BLaER1 (cell line): ENCODE data around the gene DUOX2.

Experiments used
- H3K27ac ChIP-seq: shearing (Covaris generic); formaldehyde crosslinking; 2 replicates; pipeline ENCODE4 v1.8.1; 2022
- H3K27me3 ChIP-seq: shearing (Covaris generic); formaldehyde crosslinking; 2 replicates; pipeline ENCODE4 v1.8.1; 2022
- H3K36me3 ChIP-seq: shearing (Covaris generic); formaldehyde crosslinking; 2 replicates; pipeline ENCODE4 v1.8.1; 2022
- H3K4me1 ChIP-seq: shearing (Covaris generic); formaldehyde crosslinking; 2 replicates; pipeline ENCODE4 v1.8.1; 2022
- H3K4me2 ChIP-seq: shearing (Covaris generic); formaldehyde crosslinking; 2 replicates; pipeline ENCODE4 v1.8.1; 2022
- H3K4me3 ChIP-seq: shearing (Covaris generic); formaldehyde crosslinking; 2 replicates; pipeline ENCODE4 v1.8.1; 2022
- H3K9ac ChIP-seq: shearing (Covaris generic); formaldehyde crosslinking; 2 replicates; pipeline ENCODE4 v1.8.1; 2022
- H3K9me3 ChIP-seq: shearing (Covaris generic); formaldehyde crosslinking; 2 replicates; pipeline ENCODE4 v1.8.1; 2022
- H4K20me1 ChIP-seq: shearing (Covaris generic); formaldehyde crosslinking; 2 replicates; pipeline ENCODE4 v1.8.1; 2022
- Cebpa-rat ChIP-seq: shearing (Covaris generic); IDR thresholded peaks from 2 replicates; pipeline ENCODE4 v1.8.1; 2022

Gene DUOX2

GRCh38 chr15:45132844-45133560, 19.0 kb upstream of the DUOX2 start:
- TF ChIP-seq Cebpa-rat: no peak
- H3K27me3 ChIP-seq: 0 out of 2 replicates have a peak, but pooled peaks cover 8% of the 10 kb centered on the region

GRCh38 chr15:45131510-45131909, 17.5 kb upstream of the DUOX2 start:
- Histone ChIP-seq H3K4me1 (peaks cover 2% of the 10 kb centered on the region; the same call in 1 of the 2 replicates), H3K27me3 (0 out of 2 replicates have a peak, but pooled peaks cover 8% of the 10 kb centered on the region)

More at GRCh38 chr15:45132844-45133560, 19.0 kb upstream of the DUOX2 start:
- Histone ChIP-seq H3K4me2 (no peak overlapping the region), H3K9me3 (peaks cover 6% of the 10 kb centered on the region; the same call in 1 of the 2 replicates), H3K27ac (no peak overlapping the region), H3K4me1 (peaks cover 7% of the 10 kb centered on the region; the same call in 1 of the 2 replicates), H3K36me3 (no peaks in the 10 kb centered on the region), H3K9ac (no peak overlapping the region), H3K4me3 (no peak overlapping the region), H4K20me1 (no peaks in the 10 kb centered on the region)

GRCh38 chr15:45130291-45131000, 16.5 kb upstream of the DUOX2 start:
- Histone ChIP-seq H3K36me3 (no peaks in the 10 kb centered on the region), H3K9ac (no peak overlapping the region), H3K4me3 (no peak overlapping the region), H3K27ac (no peak overlapping the region), H3K4me1 (no peaks in the 10 kb centered on the region), H3K9me3 (peaks cover 6% of the 10 kb centered on the region; the same call in 1 of the 2 replicates), H4K20me1 (no peaks in the 10 kb centered on the region), H3K4me2 (no peak overlapping the region), H3K27me3 (0 out of 2 replicates have a peak, but pooled peaks cover 8% of the 10 kb centered on the region)
- no peak for TF ChIP-seq Cebpa-rat

More at GRCh38 chr15:45131510-45131909, 17.5 kb upstream of the DUOX2 start:
- no peak overlapping the region for H3K27ac ChIP-seq
- no peak overlapping the region for H3K4me2 ChIP-seq
- H4K20me1 ChIP-seq: no peaks in the 10 kb centered on the region
- H3K9me3 ChIP-seq: peaks cover 6% of the 10 kb centered on the region; the same call in 1 of the 2 replicates
- TF ChIP-seq Cebpa-rat: no peak
- no peaks in the 10 kb centered on the region for H3K36me3 ChIP-seq
- H3K4me3 ChIP-seq: no peak overlapping the region
- H3K9ac ChIP-seq: no peak overlapping the region

- H3K4me1 ChIP-seq: no peaks in the 10 kb centered on the region
- TF ChIP-seq Cebpa-rat: no peak
- H3K9me3 ChIP-seq: no peaks in the 10 kb centered on the region
- no peaks in the 10 kb centered on the region for H4K20me1 ChIP-seq
- H3K27me3 ChIP-seq: 0 out of 2 replicates have a peak, but pooled peaks cover 5% of the 10 kb centered on the region
- no peak within 1 kb of the TSS for H3K27ac ChIP-seq
- H3K4me3 ChIP-seq: no peak within 1 kb of the TSS
- H3K36me3 ChIP-seq: no peaks in the 10 kb centered on the region
- no peak within 1 kb of the TSS for H3K4me2 ChIP-seq
- H3K9ac ChIP-seq: no peak within 1 kb of the TSS
Observed at GRCh38 chr15:45129651-45130129, 15.7 kb upstream of the DUOX2 start, which contains the start of the genes DUOX1 and DUOXA1. Gene DUOX1, plus strand, starts transcription at chr15:45129994. Its CDS starts 1,973 bp downstream, at chr15:45131967. Gene DUOXA1, minus strand, starts transcription at chr15:45129879. Its CDS starts 6,865 bp downstream, at chr15:45123014.

- no peak overlapping the region for H3K27ac ChIP-seq
- H3K9ac ChIP-seq: no peak overlapping the region
- TF ChIP-seq Cebpa-rat: no peak
- H3K27me3 ChIP-seq: 0 out of 2 replicates have a peak, but pooled peaks cover 3% of the 10 kb centered on the region
- no peak overlapping the region for H3K4me3 ChIP-seq
- H4K20me1 ChIP-seq: no peaks in the 10 kb centered on the region
- H3K36me3 ChIP-seq: no peaks in the 10 kb centered on the region
- no peak overlapping the region for H3K4me2 ChIP-seq
- H3K9me3 ChIP-seq: no peaks in the 10 kb centered on the region
- H3K4me1 ChIP-seq: no peaks in the 10 kb centered on the region
Observed at GRCh38 chr15:45128971-45129639, 15.1 kb upstream of the DUOX2 start.

- Histone ChIP-seq H3K9me3 (no peaks in the 10 kb centered on the region), H3K27ac (no peak overlapping the region), H3K4me3 (no peak overlapping the region), H3K9ac (no peak overlapping the region), H3K36me3 (no peaks in the 10 kb centered on the region), H3K27me3 (0 out of 2 replicates have a peak, but pooled peaks cover 3% of the 10 kb centered on the region), H3K4me2 (no peak overlapping the region), H3K4me1 (no peaks in the 10 kb centered on the region), H4K20me1 (no peaks in the 10 kb centered on the region)
- no peak for TF ChIP-seq Cebpa-rat
Observed at GRCh38 chr15:45126535-45127158, 12.7 kb upstream of the DUOX2 start.

GRCh38 chr15:45123397-45123796, 9.4 kb upstream of the DUOX2 start:
- no peak overlapping the region for H3K27ac ChIP-seq
- H4K20me1 ChIP-seq: no peaks in the 10 kb centered on the region
- no peaks in the 10 kb centered on the region for H3K4me1 ChIP-seq
- no peak overlapping the region for H3K9ac ChIP-seq
- no peak for TF ChIP-seq Cebpa-rat
- no peaks in the 10 kb centered on the region for H3K9me3 ChIP-seq
- no peak overlapping the region for H3K4me2 ChIP-seq
- H3K36me3 ChIP-seq: no peaks in the 10 kb centered on the region
- H3K4me3 ChIP-seq: no peak overlapping the region
- no peaks in the 10 kb centered on the region for H3K27me3 ChIP-seq

GRCh38 chr15:45122719-45123118, 8.7 kb upstream of the DUOX2 start:
- TF ChIP-seq Cebpa-rat: no peak
- Histone ChIP-seq H3K9ac (no peak overlapping the region), H3K4me1 (no peaks in the 10 kb centered on the region), H3K4me3 (no peak overlapping the region), H3K27me3 (peaks cover 3% of the 10 kb centered on the region), H3K27ac (no peak overlapping the region), H3K4me2 (no peak overlapping the region), H4K20me1 (no peaks in the 10 kb centered on the region), H3K9me3 (no peaks in the 10 kb centered on the region), H3K36me3 (no peaks in the 10 kb centered on the region)
